GM23248 (cell line): ENCODE data around the gene CACNA2D2.

ENCODE experiments used
- EZH2 ChIP-seq: fragments of 200-600 bp; sonication (generic); IDR thresholded peaks from 2 replicates; pipeline ENCODE4 v1.6.1; 2018; ENCODE audit warnings: antibody characterized with exemption, mild to moderate bottlenecking; ENCODE audit not compliant: insufficient read depth, poor library complexity, severe bottlenecking
- EZH2phosphoT487 ChIP-seq: fragments of 200-600 bp; sonication (generic); IDR thresholded peaks from 2 replicates; pipeline ENCODE4 v1.6.1; 2018; ENCODE audit warnings: antibody characterized with exemption, moderate library complexity, mild to moderate bottlenecking, low read depth; ENCODE audit not compliant: insufficient read depth

- TF ChIP-seq EZH2phosphoT487: no peak
- TF ChIP-seq EZH2: no peak
Measured at GRCh38 chr3:50515565-50516439, 12.4 kb upstream of the CACNA2D2 start.
